Ovary (tissue), 9 donors: ENCODE measurements around the gene CRLF1. TPM values are rescaled to one million over a fixed set of nuclear protein-coding genes. Genes with fewer than 3 reads are reported as not detected.
"Not testable (repeated sequence)": the region's sequence is repeated elsewhere in the genome, so short reads cannot be mapped to it uniquely, and the experiment has no call there.

Experiments used
- DNase-seq, 5 donors: peaks; one replicate each; pipeline ENCODE4 v3.0.0-alpha.2; 2019 to 2020
- H3K27ac ChIP-seq, 2 donors: fragments of 200-600 bp; one replicate each; pipeline versions ENCODE4 v1.5.1 to v1.8.0; 2019 to 2022
- H3K27me3 ChIP-seq: fragments of 200-600 bp; one replicate; pipeline ENCODE4 v1.8.0; 2022
- H3K36me3 ChIP-seq: fragments of 200-600 bp; sonication (generic); one replicate; pipeline ENCODE4 v1.5.1; 2019
- H3K4me1 ChIP-seq: one replicate; pipeline ENCODE4 v1.8.1; 2013; ENCODE audit warnings: mild to moderate bottlenecking, moderate library complexity; ENCODE audit not compliant: insufficient read depth
- H3K4me3 ChIP-seq: fragments of 200-600 bp; sonication (generic); one replicate; pipeline ENCODE4 v1.5.1; 2017
- H3K9me3 ChIP-seq, 2 donors: fragments of 200-600 bp in 1 of 2; sonication (generic) in 1 of 2; one replicate each; pipeline versions ENCODE4 v1.5.1 to v1.8.1; 2013 to 2019; ENCODE audit warnings: mild to moderate bottlenecking in 1 of 2, moderate library complexity in 1 of 2
- EP300 ChIP-seq: sonication (generic); formaldehyde crosslinking; IDR thresholded peaks from one replicate; pipeline ENCODE4 v1.6.1; 2017; ENCODE audit warnings: antibody characterized with exemption
- POLR2A ChIP-seq: fragments of 450-650 bp; IDR thresholded peaks from one replicate; pipeline ENCODE4 v1.6.1; 2017; ENCODE audit warnings: antibody characterized with exemption, mild to moderate bottlenecking, moderate library complexity
- WGBS, 3 donors: extraction: QIAGEN DNeasy Blood & Tissue Kit in 1 of 3; methylation state at CpG; one replicate each; pipeline versions ENCODE4 v1.1.5 to v1.1.7; 2013 to 2017; 5-methylcytosine and 5-hydroxymethylcytosine counted together
- intact Hi-C, 4 donors: fragments of 100-400 bp; cut with DNase I; formaldehyde crosslinking; loops; one replicate each; pipeline versions ENCODE4 v1.11.0 to v1.15.1; 2022 to 2023
- polyA plus RNA-seq, 2 donors: library from polyadenylated mRNA; stranded (reverse); fragments of 200-250 nt in 1 of 2; fragments of 350-450 nt in 1 of 2; fragmentation: Illumina TruSeq in 1 of 2; extraction: RNeasy Lipid Tissue Mini Kit (QIAGEN cat#74804) in 1 of 2; gene quantifications; one replicate each; pipeline ENCODE4 v1.2.3, GENCODE V29; 2013 to 2014
- total RNA-seq, 7 donors: library from RNA; depleted of rRNA in 2 of 7; stranded (reverse); fragments of >200 nt in 2 of 7; fragmentation: NEBNext Ultra II Directional in 3 of 7; extraction: Animal tissue kit (Norgen Biotek cat#: 25700) in 3 of 7; gene quantifications; one replicate each; pipeline versions ENCODE4 v1.1.0 to v1.2.4, GENCODE V29; 2016 to 2023
- TF ChIP-seq, protein P1 (sequence below), 3 donors: fragments of 450-650 bp in 2 of 3; fragments of 200-600 bp in 1 of 3; IDR thresholded peaks; one replicate each; pipeline versions ENCODE4 v1.5.1 to v1.8.0; 2016 to 2022; ENCODE audit warnings: antibody characterized with exemption in 3 of 3, mild to moderate bottlenecking in 1 of 3
- donor health status: DM: no; HTN: no; CAD: no; lungs with moderate emphysema.
- donor health status: DM: no; HTN: no; CAD: no.
- donor health status: Bipolar disorder and iron deficiency.
- donor health status: DM: yes; HTN: yes; CAD: no.
- donor health status: DM: no; HTN: no; CAD: no.
- donor health status: DM: yes; HTN: yes; CAD: no.

The CRLF1 gene
- total and polyA plus RNA-seq, 9 donors, result 0.51 to 1.2 (median 1.0) TPM; not detected in 3

DNA sequence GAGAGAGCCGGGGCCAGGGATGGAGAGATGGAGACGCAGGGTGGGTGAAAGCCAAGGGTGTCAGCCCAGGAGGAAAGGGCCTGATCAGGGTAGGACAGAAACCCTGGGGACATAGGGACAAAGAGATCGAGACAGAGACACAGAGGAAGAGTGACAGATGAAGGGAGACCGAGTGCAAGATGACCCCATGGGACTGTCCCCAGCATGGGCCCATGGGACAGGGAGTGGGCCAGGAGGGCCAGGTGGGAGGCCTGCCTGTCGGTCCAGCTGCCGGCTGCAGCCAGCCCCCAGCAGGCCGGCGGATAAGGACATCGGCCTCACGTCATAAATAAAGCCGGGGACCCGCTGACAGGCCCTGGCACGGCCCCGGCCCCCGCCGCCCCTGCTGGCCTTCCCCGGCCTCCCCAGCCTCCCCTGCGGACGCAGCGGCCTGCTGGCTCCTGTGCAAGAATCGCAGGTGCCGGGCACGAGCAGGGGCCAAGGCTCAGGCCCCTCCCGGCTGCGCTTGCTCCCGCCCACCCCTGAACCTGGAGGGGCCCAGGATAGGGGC, 11.7 kb downstream of the CRLF1 start:
- Histone ChIP-seq H3K36me3 (no peaks in the 10 kb centered on the region), H3K27ac (no peak overlapping the region), H3K4me3 (no peak overlapping the region), H3K4me1 (peaks cover 5% of the 10 kb centered on the region), H3K27me3 (no peaks in the 10 kb centered on the region), H3K9me3 (no peaks in the 10 kb centered on the region)
- 6 to 11% (median 11%) methylated on average over 15 to 26 of the region's 26 CpGs for WGBS, 3 donors
- intact Hi-C loops, result loop anchor here (2.0 to 10.0 kb wide), 5 partner anchors 80 to 260 kb away; partner anchors contain the start of gene CRTC1 (in 1 of the 4)
- TF ChIP-seq, protein P1, sequence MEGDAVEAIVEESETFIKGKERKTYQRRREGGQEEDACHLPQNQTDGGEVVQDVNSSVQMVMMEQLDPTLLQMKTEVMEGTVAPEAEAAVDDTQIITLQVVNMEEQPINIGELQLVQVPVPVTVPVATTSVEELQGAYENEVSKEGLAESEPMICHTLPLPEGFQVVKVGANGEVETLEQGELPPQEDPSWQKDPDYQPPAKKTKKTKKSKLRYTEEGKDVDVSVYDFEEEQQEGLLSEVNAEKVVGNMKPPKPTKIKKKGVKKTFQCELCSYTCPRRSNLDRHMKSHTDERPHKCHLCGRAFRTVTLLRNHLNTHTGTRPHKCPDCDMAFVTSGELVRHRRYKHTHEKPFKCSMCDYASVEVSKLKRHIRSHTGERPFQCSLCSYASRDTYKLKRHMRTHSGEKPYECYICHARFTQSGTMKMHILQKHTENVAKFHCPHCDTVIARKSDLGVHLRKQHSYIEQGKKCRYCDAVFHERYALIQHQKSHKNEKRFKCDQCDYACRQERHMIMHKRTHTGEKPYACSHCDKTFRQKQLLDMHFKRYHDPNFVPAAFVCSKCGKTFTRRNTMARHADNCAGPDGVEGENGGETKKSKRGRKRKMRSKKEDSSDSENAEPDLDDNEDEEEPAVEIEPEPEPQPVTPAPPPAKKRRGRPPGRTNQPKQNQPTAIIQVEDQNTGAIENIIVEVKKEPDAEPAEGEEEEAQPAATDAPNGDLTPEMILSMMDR (IDR thresholded peaks at IDR 0.05), result no peak
- TF ChIP-seq POLR2A (no peak), EP300 (no peak)
- DNase-seq, result peak in 1 of 5 donors; percentile 45

DNA sequence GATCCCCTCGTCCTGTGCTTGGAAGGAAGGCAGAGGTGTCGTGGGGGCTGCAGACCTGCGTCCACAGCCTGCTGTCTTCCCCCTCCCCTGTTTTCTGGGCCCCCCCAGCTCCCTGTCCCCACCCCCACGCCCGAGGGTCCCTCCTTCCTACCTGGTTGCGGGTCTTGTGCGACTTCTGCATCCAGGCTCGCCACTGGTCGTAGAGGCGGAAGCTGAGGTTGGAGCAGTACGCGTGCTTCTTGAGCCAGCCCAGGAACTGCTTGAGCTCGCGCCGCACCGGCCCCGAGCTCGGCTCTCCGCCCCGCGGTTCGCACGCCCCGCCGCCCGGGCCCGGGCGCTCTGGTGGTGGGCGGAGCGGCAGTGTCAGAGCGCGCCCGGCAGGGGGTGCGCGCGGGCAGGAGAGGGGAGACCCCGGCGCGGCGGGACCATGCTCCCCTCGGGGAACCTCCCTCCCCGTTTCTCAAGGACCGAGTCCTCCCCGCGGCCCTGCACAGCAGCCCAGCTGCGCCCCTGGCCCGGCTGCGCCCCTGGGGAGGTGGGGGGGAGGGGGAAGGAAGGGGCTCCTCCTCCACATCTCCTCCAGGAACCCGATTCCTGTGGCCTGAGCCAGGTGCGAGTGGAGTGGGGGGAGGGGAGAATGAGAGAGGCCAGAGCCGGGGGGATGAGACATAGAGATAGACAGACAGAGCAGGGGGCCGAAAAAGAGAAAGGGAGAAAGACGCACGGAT, 12.3 kb downstream of the CRLF1 start:
- DNase-seq, result peak; percentile 76 to 89 (median 85)
- Histone ChIP-seq H3K4me3 (peak overlapping the region; percentile 25), H3K27me3 (no peaks in the 10 kb centered on the region), H3K36me3 (no peaks in the 10 kb centered on the region), H3K9me3 (no peaks in the 10 kb centered on the region), H3K27ac (peak overlapping the region in 1 of 2 donors; percentile 17), H3K4me1 (peaks cover 12% of the 10 kb centered on the region)
- TF ChIP-seq POLR2A, result no peak
- TF ChIP-seq, protein P1 (IDR thresholded peaks at IDR 0.05), result peak; percentile 67 to 94 (median 91)
- intact Hi-C loops, result loop anchor here in 3 of 4 donors (2.0 to 10.0 kb wide), 4 partner anchors 81 to 261 kb away; no protein-coding TSS in a partner anchor
- 1% methylated on average over 26 to 54 of the region's 54 CpGs for WGBS, 3 donors

DNA sequence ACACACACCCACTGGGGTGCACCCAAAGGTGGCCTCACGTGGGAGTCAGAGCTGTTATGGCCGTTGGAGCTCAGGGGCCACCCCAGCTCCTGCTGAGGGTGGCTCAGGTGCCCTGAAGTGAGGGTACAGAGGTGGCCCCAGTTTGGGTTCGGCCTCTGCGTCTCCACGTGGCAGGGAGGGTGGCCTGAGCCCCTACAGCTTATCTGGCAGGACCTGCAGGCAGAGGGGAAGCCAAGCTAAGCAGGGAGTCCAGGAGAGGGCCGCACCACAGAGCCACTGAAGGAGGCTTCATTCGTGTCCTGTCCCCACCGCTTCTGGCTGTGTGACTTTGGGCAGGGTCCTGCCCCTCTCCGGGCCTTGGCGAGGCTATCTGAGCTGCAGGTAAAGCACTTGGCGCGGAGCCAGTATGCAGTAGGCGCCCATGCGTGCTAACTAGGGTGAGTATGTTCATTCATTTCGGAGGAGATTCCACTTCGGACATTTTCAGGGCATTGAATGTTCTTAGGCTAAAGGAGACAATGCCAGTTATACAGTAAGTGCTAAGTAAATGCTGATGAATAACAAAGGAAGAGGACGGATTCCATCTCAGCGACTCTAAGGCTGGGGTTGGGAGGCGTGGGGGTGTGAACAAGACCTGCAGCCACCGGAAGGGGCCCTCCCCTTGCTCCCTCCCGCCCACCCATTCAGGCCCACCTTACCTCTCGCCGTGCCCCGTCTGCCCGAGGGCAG, 13.1 kb downstream of the CRLF1 start:
- H3K27ac ChIP-seq, result peak overlapping the region in 1 of 2 donors; percentile 17
- peaks cover 12% of the 10 kb centered on the region for H3K4me1 ChIP-seq
- H3K9me3 ChIP-seq, result no peaks in the 10 kb centered on the region
- intact Hi-C loops, result loop anchor here in 3 of 4 donors (2.0 to 10.0 kb wide), 4 partner anchors 81 to 261 kb away; no protein-coding TSS in a partner anchor
- DNase-seq, result peak in 1 of 5 donors; percentile 57
- H3K27me3 ChIP-seq, result no peaks in the 10 kb centered on the region
- H3K4me3 ChIP-seq, result peak overlapping the region; percentile 20
- 20 to 24% (median 23%) methylated on average over 25 of the region's 25 CpGs for WGBS, 3 donors
- TF ChIP-seq, protein P1 (IDR thresholded peaks at IDR 0.05), result no peak
- TF ChIP-seq POLR2A (no peak), EP300 (no peak)
- H3K36me3 ChIP-seq, result no peaks in the 10 kb centered on the region

DNA sequence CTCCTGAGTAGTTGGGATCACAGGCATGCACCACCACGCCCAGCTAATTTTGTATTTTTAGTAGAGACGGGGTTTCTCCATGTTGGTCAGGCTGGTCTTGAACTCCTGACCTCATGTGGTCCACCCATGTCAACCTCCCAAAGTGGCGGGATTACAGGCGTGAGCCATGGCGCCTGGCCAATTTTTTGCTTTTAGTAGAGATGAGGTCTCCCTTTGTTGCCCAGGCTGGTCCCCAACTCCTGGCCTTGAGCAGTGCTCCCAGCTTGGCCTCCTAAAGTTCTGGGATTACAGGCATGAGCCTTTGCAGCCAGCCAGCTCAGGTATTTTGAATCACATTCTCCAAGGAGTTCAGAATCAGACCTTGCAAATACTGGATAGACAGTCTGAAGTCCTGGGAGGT, 13.9 kb downstream of the CRLF1 start:
- H3K27ac ChIP-seq, H3K4me3 ChIP-seq, H3K27me3 ChIP-seq, DNase-seq, H3K9me3 ChIP-seq, H3K36me3 ChIP-seq: not testable (repeated sequence)
- WGBS, 3 donors, result 49 to 67% (median 62%) methylated on average over 5 of the region's 5 CpGs
- peaks cover 19% of the 10 kb centered on the region for H3K4me1 ChIP-seq
- intact Hi-C loops, result loop anchor here in 3 of 4 donors (5.0 to 10.0 kb wide), 3 partner anchors 82 to 262 kb away; no protein-coding TSS in a partner anchor
